Measurements from ENCODE around the gene REEP1.

REEP1 gene, protein sequence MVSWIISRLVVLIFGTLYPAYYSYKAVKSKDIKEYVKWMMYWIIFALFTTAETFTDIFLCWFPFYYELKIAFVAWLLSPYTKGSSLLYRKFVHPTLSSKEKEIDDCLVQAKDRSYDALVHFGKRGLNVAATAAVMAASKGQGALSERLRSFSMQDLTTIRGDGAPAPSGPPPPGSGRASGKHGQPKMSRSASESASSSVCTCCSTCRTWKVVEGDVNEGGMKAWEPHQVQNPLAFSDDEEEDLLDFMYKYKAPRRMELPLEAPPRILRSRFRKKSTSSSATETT

DNA sequence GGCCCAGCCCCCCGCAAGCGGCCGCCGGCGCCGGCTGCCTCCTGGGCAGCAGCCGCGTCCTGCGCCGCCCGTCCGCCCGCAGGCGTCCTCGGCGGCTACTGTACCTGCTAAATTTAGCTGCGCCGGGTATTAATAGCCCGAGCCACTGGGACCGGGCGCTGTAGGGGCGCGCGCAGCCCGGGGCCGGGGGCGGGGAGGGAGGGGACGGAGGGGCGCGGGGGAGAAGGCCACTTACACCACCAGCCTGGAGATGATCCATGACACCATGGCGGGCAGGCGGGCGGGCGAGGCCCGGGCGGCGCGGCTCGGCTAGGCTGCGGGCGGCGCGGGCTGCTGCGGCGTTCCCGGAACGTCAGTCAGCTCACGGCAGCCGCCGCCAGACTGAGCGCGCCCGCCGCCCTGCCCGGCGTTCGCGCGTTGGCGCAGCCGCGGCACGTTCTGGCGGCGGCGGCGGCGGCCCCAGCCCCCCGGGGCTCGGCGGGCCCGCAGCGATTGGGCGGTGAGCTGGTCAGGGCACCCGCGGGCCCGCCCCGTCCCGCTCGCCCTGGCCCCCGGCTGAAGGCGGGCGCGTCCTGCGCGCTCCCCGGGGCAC lies at the start of gene REEP1:
REEP1 (minus strand) TSS at position 383 of the 592 bp plus-strand sequence; CDS start at position 267, 116 bp downstream.
- DNase-seq (ENCODE audit: low read depth), result no peak

DNA sequence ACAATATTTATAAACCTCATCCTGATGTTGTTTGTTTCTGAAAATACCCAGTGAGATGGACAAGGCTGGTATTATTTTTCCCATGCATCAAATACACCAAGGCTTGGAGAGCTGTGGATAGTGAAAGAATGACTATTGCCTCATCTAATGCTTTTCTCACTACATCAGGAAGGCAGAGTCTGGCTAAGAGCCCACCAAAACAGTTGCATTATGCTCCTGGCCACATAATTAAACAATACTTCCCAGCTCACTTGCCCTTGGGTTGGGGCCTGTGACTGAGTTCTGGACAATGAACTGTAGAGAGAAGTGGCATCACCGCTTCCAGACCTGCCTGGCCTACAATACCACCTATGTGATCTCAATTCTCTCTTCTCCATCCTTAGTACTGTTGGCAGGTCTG lies 46.4 kb upstream of the REEP1 start:
- no peak for DNase-seq (ENCODE audit: low read depth)

DNA sequence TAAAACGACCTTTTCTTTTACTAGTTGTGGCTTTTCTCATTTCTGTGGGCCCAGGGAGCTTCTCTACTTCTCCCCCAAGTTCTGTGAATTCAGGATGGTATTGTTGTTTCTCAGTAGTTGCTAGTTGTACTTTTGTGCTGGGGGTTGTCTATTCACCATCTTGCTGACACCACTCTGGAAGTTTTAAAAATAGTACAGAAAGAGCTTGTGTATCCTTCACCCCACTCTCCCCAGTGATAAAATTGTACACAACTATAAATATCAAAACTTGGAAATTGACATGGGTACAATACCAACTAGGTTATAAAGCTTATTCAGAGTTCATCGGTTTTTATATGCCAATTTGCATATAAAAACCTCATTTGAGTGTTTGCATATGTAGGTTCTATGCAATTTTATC lies 45.3 kb upstream of the REEP1 start:
- no peak for DNase-seq (ENCODE audit: low read depth)

DNA sequence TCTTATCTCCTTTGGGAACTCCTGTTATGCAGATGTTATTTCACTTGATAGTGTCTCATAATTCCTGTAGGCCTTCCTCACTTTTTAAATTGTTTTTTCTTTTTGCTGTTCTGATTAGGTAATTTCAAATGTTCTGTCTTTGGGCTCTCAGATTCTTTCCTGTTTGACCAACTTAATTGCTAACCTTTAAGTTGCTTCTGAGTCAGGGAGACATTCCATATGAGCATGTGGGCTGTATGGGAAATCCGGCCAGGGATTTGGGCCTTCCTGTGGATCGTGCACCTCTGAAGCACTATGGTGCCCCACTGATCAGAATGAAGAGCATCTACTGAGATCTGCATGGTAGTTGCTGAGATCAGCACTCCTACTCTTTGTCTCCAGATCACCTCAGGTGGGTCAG lies 44.7 kb upstream of the REEP1 start:
- DNase-seq (ENCODE audit: low read depth), result no peak

DNA sequence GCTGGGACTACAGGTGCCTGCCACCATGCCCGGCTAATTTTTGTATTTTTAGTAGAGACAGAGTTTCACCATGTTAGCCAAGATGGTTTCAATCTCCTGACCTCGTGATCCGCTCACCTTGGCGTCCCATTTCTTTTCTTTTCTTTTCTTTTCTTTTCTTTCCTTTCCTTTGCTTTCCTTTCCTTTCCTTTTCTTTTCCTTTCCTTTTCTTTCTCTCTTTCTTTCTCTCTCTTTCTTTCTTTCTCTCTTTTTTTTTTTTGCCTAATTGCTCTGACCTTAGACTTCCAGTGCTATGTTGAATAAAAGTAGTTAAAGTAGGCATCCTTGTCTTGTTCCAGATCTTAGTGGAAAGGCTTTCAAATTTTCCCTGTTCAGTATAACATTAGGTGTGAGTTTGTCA lies 41.0 kb upstream of the REEP1 start:
- no peak for DNase-seq (ENCODE audit: low read depth)

DNA sequence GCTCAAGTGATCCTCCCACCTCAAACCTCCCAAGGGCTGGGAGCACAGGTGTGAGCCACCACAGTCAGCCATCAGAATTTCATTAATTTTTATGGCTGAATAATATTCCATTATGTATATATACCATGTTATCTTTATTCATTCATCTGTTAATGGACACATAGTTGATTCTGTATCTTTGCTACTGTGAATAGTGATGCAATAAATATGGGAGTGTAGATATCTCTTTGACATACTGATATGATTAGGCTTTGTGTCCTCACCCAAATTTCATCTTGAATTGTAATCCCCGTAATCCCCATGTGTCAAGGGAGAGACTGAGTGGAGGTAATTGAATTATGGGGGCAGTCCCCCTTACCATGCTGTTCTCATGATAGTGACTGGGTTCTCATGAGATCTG lies 38.2 kb upstream of the REEP1 start:
- no peak for DNase-seq (ENCODE audit: low read depth)

DNA sequence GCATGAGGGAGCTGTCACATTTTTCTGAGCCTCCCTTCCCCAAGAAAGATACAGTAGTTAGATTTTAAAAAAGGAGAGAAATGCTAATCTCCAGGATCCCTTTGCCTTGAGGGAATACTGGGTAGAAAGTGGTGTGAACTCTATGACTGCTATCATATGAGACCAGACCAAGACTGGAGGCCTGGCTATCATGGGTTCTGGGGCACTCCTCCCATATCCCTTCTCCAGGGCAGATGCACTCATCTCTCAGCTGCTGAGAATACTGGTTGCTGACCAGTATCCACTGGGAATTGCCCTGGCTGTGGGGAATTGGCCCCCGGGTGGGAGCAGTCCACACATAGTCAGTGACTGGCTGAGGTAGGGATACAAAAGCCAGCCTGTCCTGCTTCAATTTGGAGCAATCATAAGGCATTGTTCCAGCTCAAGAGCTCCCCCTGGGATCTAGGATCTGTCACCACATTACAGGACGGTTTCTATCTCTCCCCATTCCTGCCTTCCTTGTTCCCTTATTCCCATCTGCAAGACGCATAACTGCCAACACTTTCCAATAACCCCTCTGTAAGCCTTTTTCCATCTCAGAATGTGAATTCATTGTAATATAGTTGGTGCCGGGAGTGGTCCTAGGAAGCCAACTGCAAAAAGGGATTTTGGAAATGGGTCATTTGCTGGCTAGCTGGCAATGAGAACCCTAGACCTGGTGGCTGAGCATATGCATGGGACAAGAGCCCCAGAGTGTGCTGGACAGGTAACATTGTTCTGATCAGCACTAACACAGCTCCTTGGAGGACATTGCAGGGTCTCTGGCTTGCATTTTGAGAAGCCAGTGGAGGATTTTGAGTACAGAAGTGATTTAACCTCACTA lies 35.4 kb upstream of the REEP1 start:
- DNase-seq (ENCODE audit: low read depth), result no peak

DNA sequence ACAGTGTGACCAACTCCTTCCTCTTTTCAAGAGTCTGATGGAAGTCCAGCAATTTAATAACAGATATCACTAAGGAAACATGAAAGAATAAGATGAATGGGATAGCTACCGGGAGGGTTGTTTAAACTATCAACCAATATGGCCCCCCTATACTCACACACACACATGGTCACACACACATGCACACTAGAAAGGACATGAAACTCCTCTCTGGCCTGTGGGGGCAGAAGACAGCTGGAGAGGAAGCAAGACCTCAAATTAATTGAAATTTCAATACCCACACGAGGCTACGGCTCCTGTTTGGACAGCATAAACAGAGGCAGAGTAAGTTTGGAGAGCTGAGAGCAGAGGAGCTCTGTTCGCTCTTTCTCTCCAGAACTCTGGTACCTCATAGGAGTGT lies 34.7 kb upstream of the REEP1 start:
- DNase-seq (ENCODE audit: low read depth), result no peak

DNA sequence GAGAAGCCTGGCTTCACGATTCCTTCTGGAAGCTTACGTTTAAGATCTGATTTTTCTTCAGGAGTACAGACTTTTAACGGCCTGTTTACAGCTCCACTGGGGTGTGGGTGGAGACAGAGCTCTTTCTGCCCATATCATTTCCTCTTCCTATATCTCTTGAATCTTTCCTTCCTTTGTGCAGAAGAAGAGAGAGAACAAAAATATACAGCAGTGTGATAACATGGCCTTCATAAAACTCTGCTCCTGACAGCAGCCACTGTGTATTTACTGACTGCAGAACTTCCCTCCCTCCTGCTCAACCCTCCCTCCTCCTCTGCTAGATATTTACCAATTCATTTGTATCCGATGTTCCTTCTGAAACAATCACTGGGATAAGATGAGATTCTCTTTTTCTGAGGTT lies 34.1 kb upstream of the REEP1 start:
- no peak for DNase-seq (ENCODE audit: low read depth)

DNA sequence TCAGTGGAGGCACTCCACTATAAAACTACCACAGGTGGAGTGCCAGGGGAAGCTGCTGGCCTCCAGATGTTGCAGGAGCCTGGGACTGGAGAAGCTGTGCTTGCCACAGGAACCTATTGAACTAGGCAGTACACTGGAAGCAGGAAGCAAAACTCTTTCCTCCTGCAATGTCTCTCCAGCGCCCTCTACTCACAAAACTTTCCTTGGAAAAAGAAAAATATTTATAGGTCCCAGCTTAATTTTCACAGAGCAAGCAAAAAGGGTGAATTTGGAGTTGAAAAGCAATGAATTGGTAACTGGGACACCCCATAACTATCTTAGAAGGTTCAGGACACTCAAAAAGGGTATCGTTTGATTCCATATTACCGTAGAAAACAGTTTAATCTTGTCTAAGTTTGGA lies 33.2 kb upstream of the REEP1 start:
- no peak for DNase-seq (ENCODE audit: low read depth)

DNA sequence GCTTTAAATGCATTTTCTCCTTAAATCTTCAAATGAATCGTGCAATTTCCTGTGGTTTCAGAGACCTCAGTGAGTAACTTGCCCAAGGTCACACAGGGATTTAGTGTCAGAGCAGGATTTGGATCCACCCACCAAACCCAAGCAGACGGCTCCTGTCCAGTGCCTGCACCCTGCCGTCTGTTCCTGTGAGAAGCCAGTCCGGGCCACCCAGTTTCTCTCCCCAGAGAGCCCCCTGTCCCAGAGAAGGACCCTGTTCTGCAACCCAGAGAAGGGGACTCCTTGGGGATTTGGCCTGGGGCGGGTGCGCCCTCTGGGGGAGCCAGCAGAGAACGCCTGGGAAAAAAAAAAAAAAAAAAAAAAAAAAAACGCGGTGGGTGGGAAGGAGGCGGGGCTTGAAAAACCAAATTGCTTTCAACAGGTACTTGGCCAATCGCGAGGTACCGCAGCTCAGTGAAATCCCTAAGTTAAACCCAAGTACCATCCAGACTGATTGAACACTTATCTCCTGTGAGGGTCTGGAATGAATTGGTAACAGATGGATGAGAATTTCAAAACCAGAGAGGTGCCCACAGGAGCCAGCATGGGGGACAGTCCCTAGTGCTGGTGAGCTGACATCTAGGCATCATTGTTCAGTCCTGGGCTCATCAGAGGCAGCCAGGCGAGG lies 30.9 kb upstream of the REEP1 start:
- peak; percentile 2 for DNase-seq (ENCODE audit: low read depth)

DNA sequence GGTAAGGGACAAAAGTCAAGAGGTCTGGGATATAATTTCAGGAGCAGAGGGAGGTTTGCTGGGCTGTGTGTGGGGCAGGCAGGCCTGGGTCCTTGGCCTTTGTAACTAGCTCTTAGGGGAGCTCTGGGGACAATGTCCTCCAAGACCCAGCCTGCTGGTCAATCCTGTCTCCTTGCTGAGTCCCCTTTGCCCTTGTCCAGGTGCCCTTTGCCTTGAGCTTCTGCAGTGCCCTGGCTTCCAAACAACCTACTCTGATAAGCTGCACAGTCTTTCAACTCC lies 30.0 kb upstream of the REEP1 start:
- DNase-seq (ENCODE audit: low read depth), result no peak

DNA sequence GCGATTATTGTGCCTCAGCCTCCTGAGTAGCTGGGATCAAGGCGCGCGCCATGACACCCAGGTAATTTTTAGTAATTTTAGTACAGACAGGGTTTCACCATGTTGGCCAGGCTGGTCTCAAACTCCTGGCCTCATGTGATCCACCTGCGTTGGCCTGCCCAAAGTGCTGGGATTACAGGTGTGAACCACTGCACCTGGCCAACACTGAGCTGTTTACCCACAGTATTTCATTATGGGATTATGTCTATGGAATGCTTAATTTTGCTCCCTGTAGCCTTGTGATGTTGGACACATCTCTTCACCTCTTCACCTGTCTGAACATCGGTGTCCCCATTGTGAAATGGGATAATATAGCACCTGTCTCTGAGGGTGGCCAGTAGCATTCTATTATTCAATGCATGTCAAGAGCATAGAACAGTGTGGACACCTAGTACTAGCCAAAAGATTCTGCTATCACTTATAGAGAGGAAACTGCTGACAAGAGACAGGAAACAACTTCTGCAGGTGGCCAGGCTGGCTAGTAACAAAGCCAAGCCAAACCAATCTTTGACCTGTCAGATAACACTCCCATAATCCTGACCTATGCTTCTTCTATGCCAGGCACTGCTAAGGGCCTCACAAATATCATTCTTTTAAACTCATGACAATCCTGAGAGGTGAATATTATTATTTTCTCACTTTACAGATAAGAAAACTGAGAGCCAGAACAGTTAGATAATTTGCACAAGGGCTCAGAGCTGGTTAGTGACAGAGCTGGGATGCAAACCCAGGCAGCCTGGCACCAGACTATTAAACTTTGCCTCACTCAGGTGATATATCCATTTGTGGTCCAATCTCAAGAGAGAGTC lies 29.4 kb upstream of the REEP1 start:
- no peak for DNase-seq (ENCODE audit: low read depth)

DNA sequence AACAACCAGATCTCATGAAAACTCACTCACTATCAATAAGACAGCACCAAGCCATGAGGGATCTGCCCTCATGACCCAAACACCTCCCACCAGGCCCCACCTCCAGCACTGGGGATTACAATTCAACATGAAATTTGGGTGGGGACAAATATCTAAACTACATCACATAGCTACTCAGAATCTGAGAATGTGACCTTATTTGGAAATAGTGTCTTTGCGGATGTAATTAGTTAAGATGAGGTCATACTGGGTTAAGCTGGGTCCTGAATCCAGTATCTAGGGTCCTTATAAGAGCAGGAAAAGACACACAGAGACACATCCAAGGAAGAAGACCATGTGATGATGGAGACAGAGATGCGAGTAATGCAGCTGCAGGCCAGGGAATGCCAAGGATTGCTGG lies 27.5 kb upstream of the REEP1 start:
- DNase-seq (ENCODE audit: low read depth), result no peak

DNA sequence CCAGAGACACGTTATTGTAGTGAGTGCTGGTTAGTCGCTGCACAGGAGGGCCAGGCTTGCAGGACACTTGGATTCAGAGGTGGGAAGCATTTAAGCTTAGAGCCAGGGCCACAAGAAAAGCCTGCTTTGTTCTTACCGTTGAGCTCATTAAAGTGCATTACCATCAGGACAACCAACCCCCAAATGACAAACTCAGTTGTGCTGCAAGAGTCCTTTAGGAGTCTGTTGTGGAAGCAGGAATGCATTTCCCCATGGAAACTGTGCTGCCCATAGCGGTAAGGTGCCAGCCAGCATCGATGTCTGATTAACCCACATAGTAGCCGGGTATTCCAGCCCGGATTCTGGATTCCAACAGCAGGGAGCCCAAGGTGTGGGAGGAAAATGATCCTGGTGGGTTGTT lies 23.4 kb upstream of the REEP1 start:
- no peak for DNase-seq (ENCODE audit: low read depth)

DNA sequence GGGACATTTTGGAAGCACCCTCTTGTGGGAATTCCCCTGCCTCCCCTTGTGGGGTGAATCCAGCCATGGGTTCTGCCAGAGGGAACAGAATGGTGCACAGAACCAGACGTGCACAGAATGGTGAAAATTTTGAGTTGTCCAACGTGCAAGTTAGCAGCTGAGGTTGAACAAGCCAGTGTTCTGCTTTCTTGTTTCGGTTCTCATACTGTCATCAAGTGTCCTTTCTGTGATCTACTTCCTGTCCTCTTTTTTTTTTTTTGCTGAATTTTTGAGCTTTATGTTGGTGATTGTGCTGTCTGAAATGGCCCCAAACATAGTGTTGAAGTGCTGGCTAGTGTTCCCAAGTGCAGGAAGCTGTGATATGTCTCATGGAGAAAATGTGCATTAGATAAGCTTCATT lies 21.5 kb upstream of the REEP1 start:
- DNase-seq (ENCODE audit: low read depth), result no peak

DNA sequence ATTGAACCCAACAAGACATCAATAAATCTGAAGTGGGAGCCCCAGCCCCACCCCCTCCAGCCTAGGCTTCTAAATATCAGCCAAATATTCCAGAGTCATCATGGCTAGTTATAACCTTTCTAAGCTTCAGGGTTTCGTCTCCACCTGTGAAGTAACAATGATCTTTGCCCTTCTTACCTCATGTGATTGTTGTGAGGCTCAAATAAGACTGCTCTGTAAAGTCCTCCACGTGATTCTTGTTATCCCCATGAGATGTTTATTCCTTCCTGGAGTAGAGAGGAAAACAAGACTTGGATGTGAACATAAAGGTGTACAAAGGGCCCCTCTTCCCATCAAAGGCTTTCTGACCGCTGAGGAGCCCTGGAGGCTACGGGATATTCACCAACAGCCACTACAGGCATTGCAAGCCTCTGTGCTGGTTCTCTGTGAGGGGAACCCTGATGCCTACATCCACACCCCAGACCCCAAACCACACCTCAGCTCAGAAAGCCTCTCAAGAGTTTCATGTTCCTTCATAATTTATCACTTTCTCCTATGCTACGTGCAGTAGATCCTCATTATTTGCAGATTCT lies 20.1 kb upstream of the REEP1 start:
- no peak for DNase-seq (ENCODE audit: low read depth)

DNA sequence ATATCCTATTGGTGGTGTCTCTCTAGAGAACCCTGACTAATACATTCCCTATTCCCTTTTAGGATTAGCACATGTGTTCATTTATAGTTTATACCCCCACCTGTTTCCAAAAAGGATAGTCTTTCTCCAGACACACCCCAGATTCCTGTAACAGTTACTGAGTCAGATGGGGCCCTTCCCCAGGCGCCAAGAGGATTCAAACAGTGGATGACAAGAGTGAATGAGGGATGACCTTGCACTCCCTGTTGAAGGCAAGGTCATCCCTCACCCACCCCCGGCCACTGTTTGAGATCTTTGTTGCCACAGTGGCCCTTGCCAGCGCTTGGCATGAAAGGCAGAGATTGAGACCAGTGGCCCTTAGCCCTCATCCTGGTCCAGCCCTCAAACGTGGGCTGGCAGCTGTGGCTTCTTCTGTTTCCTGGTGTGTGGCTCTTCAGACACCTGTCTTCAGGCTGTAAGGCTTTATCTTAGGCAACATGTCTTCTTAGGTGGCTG lies 15.3 kb upstream of the REEP1 start:
- DNase-seq (ENCODE audit: low read depth), result no peak

DNA sequence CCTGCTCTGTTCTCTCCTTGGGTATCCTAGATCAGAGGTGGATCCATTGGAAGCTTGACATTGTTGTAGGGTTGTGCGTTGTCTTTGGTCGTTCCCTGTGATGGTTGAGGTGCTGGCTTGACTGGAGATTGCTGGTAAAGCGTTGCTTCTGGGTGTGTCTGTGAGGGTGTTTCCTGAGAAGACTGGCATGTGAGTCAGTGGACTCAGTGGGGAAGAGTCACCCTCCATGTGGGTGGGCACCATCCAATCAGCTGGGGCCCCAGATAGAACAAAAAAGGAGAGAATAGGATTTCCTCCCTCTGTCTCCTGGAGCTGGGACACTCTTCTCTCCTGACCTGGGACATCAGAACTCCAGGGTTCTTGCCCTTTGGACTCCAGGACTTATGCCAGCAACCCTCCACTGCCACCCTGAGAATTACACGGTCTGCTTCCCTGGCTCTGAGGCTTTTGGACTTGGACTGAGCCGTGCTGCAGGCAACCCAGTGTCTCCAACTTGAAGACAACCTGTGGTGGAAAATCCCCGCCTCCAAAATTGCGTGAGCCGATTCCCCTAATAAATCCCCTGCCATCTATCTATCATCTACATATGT lies 14.8 kb upstream of the REEP1 start:
- DNase-seq (ENCODE audit: low read depth), result no peak

DNA sequence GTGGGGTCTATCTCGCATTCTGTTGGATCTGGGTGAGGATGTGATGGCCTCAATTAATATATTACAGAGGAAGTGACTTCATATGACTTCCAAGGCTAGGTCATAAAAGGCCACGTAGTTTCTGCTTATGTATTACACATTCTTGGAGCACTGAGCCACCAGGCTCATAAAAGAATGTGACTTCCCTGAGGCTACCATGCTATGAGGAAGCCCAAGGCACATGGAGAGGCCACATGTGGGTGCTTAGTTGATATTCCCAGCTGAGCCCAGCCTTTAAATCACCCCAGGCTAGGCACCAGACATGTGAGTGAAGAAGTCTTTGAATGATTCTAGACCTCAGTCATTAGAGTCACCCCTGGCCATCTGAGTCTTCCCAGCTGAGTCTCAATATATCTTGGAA lies 13.3 kb upstream of the REEP1 start:
- DNase-seq (ENCODE audit: low read depth), result no peak

DNA sequence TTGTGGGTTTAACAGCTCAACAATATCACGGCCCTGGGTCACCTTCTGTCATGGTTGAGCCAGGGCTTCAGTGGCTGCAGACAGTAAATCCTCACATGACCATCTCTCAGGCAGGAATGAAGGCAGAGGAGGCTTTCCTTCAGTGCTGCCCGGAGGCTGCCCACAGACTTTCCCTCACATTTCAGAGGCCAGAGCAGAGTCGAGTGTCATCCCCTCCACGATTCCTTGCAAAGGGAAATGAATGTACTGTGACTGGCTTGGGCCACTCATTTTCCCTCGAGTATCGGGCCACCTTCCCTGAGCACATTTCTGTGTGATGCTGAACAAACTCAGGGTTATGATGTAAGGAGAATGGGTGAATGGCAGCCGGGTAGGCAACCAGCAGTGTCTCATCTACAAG lies 10.0 kb upstream of the REEP1 start:
- DNase-seq (ENCODE audit: low read depth), result no peak

Measured in stimulated activated CD8-positive, alpha-beta memory T cell treated with anti-CD3 and anti-CD28 coated beads, Interleukin-12 subunit alpha, Interleukin-12 subunit beta, amount 100 ng/mL, for 1 hour (primary cell).